Measurements from ENCODE around the gene FREM1. TPM values are rescaled to one million over a fixed set of nuclear protein-coding genes. Genes with fewer than 3 reads are reported as not detected.

Gene FREM1
- total and polyA plus RNA-seq, 2 of the 13 experiments (the other 11 are each of a cell fraction or from before 2014, with no cell fraction given) = 64.3 to 202 TPM

- TF ChIP-seq JDP2 (CRISPR knock-in tag; IDR thresholded peaks at IDR 0.05; ENCODE audit: borderline replicate concordance) = no peak
- TF ChIP-seq FOXA1 (IDR thresholded peaks at IDR 0.05) = no peak
- TF ChIP-seq FOXA1 (CRISPR knock-in tag; IDR thresholded peaks at IDR 0.05) = no peak
- TF ChIP-seq, protein P1, sequence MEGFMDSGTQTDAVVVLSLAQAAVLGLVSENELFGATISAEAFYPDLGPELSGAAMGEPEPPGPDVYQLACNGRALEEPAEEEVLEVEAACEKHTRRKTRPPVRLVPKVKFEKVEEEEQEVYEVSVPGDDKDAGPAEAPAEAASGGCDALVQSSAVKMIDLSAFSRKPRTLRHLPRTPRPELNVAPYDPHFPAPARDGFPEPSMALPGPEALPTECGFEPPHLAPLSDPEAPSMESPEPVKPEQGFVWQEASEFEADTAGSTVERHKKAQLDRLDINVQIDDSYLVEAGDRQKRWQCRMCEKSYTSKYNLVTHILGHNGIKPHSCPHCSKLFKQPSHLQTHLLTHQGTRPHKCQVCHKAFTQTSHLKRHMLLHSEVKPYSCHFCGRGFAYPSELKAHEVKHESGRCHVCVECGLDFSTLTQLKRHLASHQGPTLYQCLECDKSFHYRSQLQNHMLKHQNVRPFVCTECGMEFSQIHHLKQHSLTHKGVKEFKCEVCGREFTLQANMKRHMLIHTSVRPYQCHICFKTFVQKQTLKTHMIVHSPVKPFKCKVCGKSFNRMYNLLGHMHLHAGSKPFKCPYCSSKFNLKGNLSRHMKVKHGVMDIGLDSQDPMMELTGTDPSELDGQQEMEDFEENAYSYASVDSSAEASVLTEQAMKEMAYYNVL (CRISPR knock-in tag; IDR thresholded peaks at IDR 0.05; ENCODE audit: borderline replicate concordance) = no peak
- no peak for TF ChIP-seq ZNF496 (CRISPR knock-in tag; IDR thresholded peaks at IDR 0.05; ENCODE audit: insufficient replicate concordance)
- no peak for TF ChIP-seq ZNF556 (CRISPR knock-in tag; IDR thresholded peaks at IDR 0.05; ENCODE audit: borderline replicate concordance)
Measured at GRCh38 chr9:14750821-14751220, 159.4 kb downstream of the FREM1 start (continued).

DNA sequence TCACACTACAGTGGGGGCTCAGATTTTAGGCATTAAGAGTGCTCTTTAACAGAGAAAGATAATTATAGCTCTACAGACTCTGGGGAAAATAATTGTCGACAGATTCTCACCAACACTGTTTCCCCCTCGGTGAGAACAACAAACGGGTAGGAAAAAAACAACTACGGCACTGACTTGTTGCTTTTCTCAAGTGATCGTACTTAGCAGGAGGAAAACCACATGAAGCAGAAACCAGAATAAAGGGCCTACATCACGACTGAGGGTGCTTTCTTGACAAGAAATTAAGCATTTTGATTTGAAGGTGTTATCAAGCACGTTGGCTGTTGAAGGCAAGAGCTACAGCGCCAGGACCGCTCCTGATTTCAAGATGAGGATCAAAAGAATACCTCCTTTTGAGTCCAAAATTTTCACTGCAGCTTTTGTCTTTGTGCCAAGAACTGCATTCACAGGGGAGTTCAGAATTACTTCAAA lies 160.5 kb downstream of the FREM1 start:
- in situ Hi-C loops (cut with HindIII; ENCODE audit: extremely low pct_ligation_motif_present, low pct_unique_long_range_greater_than_20kb) = no loop called here
- CTCF ChIA-PET (ENCODE audit: low intra/inter-chr PET ratio, low total read pairs) = no interaction called here
- TF ChIP-seq POLR2G (IDR thresholded peaks at IDR 0.05; ENCODE audit: low read depth, low read length) = 0 out of 2 replicates have a peak, but pooled peaks have one; percentile 43
- no peak for TF ChIP-seq POGZ (CRISPR knock-in tag; IDR thresholded peaks at IDR 0.05)
- no peaks in the 10 kb centered on the region for H3K79me2 ChIP-seq (ENCODE audit: insufficient read depth, low read length)
- no peak for FAIRE-seq
- no TSS peak for BruUV-seq (replicated peaks)
- no peaks in the 10 kb centered on the region for H3K4me1 ChIP-seq (ENCODE audit: insufficient read depth, low read length)
- H3K27ac ChIP-seq (ENCODE audit: extremely low read length, insufficient read depth, low read length) = no peak overlapping the region
- H3K9ac ChIP-seq (ENCODE audit: insufficient read depth, low read depth, low read length) = no peak overlapping the region
- peaks cover 9 to 96% of the 10 kb centered on the region in 2 experiments for H3K36me3 ChIP-seq (replicated peaks in 1 of 2; ENCODE audit: control insufficient read depth in 1 of 2, insufficient read depth in 2 of 2, low read length in 2 of 2)
- H2AFZ ChIP-seq (ENCODE audit: low read length) = no peak overlapping the region
- ATAC-seq = no peak
- POLR2A ChIA-PET = no interaction called here
- DNase-seq (ENCODE audit: low spot score) = no peak
- no peak overlapping the region for H3K4me2 ChIP-seq (ENCODE audit: low read depth, low read length)
- H4K20me1 ChIP-seq (ENCODE audit: insufficient read depth, low read length) = no peaks in the 10 kb centered on the region
- no peaks in the 10 kb centered on the region for H3K27me3 ChIP-seq (ENCODE audit: control insufficient read depth in 1 of 2, insufficient read depth in 2 of 2, low read length in 2 of 2)
- WGBS (ENCODE audit: low lambda C conversion rate) = 95% methylated on average over 9 of the region's 9 CpGs
- intact Hi-C loops (cut with micrococcal nuclease; ENCODE audit: unreplicated experiment) = no loop called here
- H3K9me3 ChIP-seq (ENCODE audit: low read length) = no peaks in the 10 kb centered on the region
- H3K4me3 ChIP-seq (replicated peaks in 1 of 3; ENCODE audit: insufficient read depth in 1 of 3, low read depth in 2 of 3, low read length in 3 of 3) = no peak overlapping the region
